ENCODE data around the gene TEK. TPM values are rescaled to one million over a fixed set of nuclear protein-coding genes. Genes with fewer than 3 reads are reported as not detected.

TEK gene
- total RNA-seq, 3 donors from 2014 or later: 5.9 to 15.2 (median 14.4) TPM

DNA sequence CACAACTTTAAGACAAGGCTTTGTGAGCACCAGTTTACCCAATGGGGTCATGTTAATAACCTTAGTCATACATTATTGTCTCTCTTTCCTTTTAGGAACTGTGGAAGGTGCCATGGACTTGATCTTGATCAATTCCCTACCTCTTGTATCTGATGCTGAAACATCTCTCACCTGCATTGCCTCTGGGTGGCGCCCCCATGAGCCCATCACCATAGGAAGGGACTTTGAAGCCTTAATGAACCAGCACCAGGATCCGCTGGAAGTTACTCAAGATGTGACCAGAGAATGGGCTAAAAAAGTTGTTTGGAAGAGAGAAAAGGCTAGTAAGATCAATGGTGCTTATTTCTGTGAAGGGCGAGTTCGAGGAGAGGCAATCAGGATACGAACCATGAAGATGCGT, 48.7 kb downstream of the TEK start:
- Histone ChIP-seq H3K4me3 (no peak overlapping the region), H3K27me3 (no peaks in the 10 kb centered on the region), H3K9me3 (no peaks in the 10 kb centered on the region), H3K4me1 (no peaks in the 10 kb centered on the region), H3K36me3 (no peaks in the 10 kb centered on the region), H3K27ac (no peak overlapping the region)
- no peak for TF ChIP-seq POLR2AphosphoS5 (IDR thresholded peaks at IDR 0.05)
- no peak for TF ChIP-seq POLR2A (IDR thresholded peaks at IDR 0.05)
- TF ChIP-seq CTCF (IDR thresholded peaks at IDR 0.05): no peak
- no peak for DNase-seq (ENCODE audit: low spot score in 2 of 2)
- intact Hi-C loops (cut with DNase I; ENCODE audit: low total_unique reads): no loop called here

DNA sequence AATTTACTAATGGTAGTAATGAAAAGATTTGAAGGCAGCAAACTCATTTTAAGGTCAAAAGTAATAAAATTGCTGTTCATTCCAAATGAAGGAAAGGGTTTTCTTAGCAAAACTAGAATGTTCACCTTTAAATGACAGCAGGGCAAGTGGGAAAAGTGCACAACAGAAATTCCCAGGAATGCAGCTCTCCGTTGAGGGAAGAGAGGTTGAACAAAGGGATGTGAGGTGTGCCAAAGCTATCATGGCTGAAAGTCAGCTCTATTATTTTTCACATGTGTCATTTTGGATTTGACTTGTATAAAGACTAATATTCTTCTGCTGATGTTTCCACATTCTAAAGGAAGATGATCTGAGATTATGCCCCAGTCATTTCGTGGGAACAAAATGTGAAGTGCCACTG, 51.6 kb downstream of the TEK start:
- no peak overlapping the region for H3K27ac ChIP-seq
- H3K9me3 ChIP-seq: no peaks in the 10 kb centered on the region
- H3K27me3 ChIP-seq: no peaks in the 10 kb centered on the region
- TF ChIP-seq POLR2AphosphoS5 (IDR thresholded peaks at IDR 0.05) (no peak), CTCF (IDR thresholded peaks at IDR 0.05) (no peak), POLR2A (IDR thresholded peaks at IDR 0.05) (no peak)
- H3K4me3 ChIP-seq: no peak overlapping the region
- no peaks in the 10 kb centered on the region for H3K4me1 ChIP-seq
- intact Hi-C loops (cut with DNase I; ENCODE audit: low total_unique reads): no loop called here
- H3K36me3 ChIP-seq: no peaks in the 10 kb centered on the region
- no peak for DNase-seq (ENCODE audit: low spot score in 2 of 2)

GRCh38 chr9:27162045-27162444, 53.0 kb downstream of the TEK start:
- no peak for DNase-seq (ENCODE audit: low spot score in 2 of 2)
- Histone ChIP-seq H3K27me3 (no peaks in the 10 kb centered on the region), H3K4me1 (no peaks in the 10 kb centered on the region), H3K36me3 (no peaks in the 10 kb centered on the region), H3K27ac (no peak overlapping the region), H3K4me3 (no peak overlapping the region), H3K9me3 (no peaks in the 10 kb centered on the region)
- intact Hi-C loops (cut with DNase I; ENCODE audit: low total_unique reads): no loop called here
- TF ChIP-seq CTCF (IDR thresholded peaks at IDR 0.05) (no peak), POLR2AphosphoS5 (IDR thresholded peaks at IDR 0.05) (no peak), POLR2A (IDR thresholded peaks at IDR 0.05) (no peak)

GRCh38 chr9:27165068-27165467, 56.0 kb downstream of the TEK start:
- Histone ChIP-seq H3K9me3 (no peaks in the 10 kb centered on the region), H3K4me1 (no peaks in the 10 kb centered on the region), H3K27me3 (no peaks in the 10 kb centered on the region), H3K27ac (no peak overlapping the region), H3K4me3 (no peak overlapping the region), H3K36me3 (no peaks in the 10 kb centered on the region)
- DNase-seq (ENCODE audit: low spot score in 2 of 2): no peak
- TF ChIP-seq CTCF (IDR thresholded peaks at IDR 0.05) (no peak), POLR2A (IDR thresholded peaks at IDR 0.05) (no peak), POLR2AphosphoS5 (IDR thresholded peaks at IDR 0.05) (no peak)
- intact Hi-C loops (cut with DNase I; ENCODE audit: low total_unique reads): no loop called here

- no peaks in the 10 kb centered on the region for H3K27me3 ChIP-seq
- no peaks in the 10 kb centered on the region for H3K9me3 ChIP-seq
- intact Hi-C loops (cut with DNase I; ENCODE audit: low total_unique reads): no loop called here
- H3K4me1 ChIP-seq: no peaks in the 10 kb centered on the region
- H3K36me3 ChIP-seq: no peaks in the 10 kb centered on the region
- no peak overlapping the region for H3K27ac ChIP-seq
- no peak for TF ChIP-seq POLR2AphosphoS5 (IDR thresholded peaks at IDR 0.05)
- no peak for TF ChIP-seq POLR2A (IDR thresholded peaks at IDR 0.05)
- no peak for DNase-seq (ENCODE audit: low spot score in 2 of 2)
- no peak overlapping the region for H3K4me3 ChIP-seq
These were observed 56.6 kb downstream of the TEK start for GRCh38 chr9:27165670-27166069.

DNA sequence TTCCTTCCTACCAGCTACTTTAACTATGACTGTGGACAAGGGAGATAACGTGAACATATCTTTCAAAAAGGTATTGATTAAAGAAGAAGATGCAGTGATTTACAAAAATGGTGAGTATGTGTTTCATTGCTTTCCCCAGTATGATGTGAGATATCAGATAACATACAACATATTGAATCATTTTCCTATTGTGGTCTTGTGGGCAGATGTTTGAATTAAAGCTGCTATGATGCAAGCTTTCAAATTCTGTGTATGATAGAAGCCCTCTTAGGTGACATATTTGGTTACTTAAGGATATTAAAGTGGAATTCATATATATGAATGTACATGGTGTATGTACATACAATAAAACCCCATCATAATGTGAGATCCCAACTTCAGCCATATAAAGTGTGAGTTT, 59.5 kb downstream of the TEK start:
- intact Hi-C loops (cut with DNase I; ENCODE audit: low total_unique reads): no loop called here
- no peaks in the 10 kb centered on the region for H3K36me3 ChIP-seq
- no peak overlapping the region for H3K27ac ChIP-seq
- H3K27me3 ChIP-seq: no peaks in the 10 kb centered on the region
- no peak overlapping the region for H3K4me3 ChIP-seq
- H3K4me1 ChIP-seq: no peaks in the 10 kb centered on the region
- no peak for TF ChIP-seq POLR2A (IDR thresholded peaks at IDR 0.05)
- no peak for TF ChIP-seq POLR2AphosphoS5 (IDR thresholded peaks at IDR 0.05)
- TF ChIP-seq CTCF (IDR thresholded peaks at IDR 0.05): no peak
- DNase-seq (ENCODE audit: low spot score in 2 of 2): no peak
- H3K9me3 ChIP-seq: no peaks in the 10 kb centered on the region
